ENCODE data around the gene SPATA1. TPM values are rescaled to one million over a fixed set of nuclear protein-coding genes. Genes with fewer than 3 reads are reported as not detected.

SPATA1 gene, protein sequence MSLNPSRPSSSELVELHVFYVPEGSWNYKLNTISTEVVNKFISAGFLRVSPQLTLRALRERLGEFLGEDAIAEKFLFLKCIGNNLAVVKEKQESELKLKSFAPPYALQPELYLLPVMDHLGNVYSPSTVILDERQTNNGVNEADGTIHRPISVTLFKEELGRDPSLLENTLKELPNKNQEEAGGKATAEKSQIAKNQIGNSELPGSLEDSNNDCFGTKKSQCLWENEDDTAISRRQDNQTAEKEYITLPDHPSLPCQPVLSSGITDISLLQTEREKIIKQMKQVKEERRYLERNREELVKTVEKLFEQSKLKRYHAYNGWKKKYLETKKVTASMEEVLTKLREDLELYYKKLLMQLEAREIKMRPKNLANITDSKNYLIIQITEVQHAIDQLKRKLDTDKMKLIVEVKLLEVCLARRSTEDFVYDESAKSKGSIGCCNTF
- 0.41 and 3.0 TPM in 2 replicates for total RNA-seq (ENCODE audit: low replicate concordance)

DNA sequence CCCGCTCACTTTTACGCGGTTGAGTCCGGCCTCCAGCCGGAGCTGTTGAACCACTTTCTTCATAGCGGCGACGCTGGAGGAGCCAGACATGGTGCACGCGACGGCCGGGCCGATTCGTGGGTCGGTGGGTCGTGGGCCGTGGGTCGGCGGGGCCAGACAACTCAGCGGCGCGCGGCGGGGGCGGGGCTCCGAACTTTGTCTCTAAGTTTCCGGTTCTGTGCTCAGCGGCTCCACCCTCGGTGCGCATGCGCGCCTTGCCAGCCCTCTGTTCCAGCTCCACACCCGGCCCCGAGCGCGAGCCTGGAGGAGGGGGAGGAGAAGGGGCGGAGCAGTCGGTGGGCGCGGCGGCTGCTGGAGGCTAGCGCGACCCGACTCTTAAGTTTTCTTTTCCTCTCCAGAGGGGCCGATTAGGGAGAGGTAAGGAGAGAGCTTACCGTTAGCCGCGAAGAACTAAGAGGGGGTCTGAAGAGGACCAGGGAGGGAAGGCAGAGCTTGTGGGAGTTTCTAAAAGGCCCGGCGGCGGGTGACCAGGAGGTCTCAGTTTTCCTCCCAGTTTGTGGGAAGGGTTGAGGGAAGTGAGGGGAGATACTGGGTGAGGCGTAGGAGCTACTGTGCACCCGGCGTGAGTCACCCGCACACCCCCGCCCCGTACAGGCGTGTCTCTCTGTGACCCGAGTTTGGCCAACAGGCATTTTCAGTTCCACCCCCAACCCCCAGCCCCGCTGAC, at the start of gene SPATA1, which contains the start of gene GNG5:
Gene SPATA1 (plus strand): TSS at position 385 of the 727 bp plus-strand sequence. CDS start 9,974 bp downstream, outside the sequence.
Gene GNG5 (minus strand): TSS at position 580 of the 727 bp plus-strand sequence. CDS start 490 bp downstream, at position 90.
- TF ChIP-seq, protein P1, sequence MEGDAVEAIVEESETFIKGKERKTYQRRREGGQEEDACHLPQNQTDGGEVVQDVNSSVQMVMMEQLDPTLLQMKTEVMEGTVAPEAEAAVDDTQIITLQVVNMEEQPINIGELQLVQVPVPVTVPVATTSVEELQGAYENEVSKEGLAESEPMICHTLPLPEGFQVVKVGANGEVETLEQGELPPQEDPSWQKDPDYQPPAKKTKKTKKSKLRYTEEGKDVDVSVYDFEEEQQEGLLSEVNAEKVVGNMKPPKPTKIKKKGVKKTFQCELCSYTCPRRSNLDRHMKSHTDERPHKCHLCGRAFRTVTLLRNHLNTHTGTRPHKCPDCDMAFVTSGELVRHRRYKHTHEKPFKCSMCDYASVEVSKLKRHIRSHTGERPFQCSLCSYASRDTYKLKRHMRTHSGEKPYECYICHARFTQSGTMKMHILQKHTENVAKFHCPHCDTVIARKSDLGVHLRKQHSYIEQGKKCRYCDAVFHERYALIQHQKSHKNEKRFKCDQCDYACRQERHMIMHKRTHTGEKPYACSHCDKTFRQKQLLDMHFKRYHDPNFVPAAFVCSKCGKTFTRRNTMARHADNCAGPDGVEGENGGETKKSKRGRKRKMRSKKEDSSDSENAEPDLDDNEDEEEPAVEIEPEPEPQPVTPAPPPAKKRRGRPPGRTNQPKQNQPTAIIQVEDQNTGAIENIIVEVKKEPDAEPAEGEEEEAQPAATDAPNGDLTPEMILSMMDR (IDR thresholded peaks at IDR 0.05; ENCODE audit: insufficient read depth, low read length) = no peak
- DNase-seq (ENCODE audit: low read depth) = peak; percentile 96
- peak within 1 kb of the TSS; percentile 89 for H3K4me3 ChIP-seq (ENCODE audit: low read depth, low read length)

DNA sequence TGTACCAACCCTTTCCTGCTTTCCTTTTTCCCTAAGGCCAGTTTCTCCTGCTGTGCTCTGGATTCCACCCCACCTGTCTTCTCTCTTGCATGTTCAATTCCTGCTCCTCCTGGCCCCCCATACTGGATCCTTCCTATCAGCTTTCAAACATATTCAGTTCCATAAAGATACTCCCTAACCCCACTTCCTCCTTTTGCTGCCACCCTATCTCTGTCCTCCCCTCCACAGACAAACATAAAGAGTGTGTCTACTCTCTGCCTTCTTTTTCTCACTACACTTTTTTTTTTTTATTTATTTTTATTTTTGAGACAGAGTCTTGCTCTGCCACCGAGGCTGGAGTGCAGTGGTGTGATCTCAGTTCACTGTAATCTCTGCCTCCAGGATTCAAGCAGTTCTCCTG, 44.1 kb upstream of the SPATA1 start:
- TF ChIP-seq, protein P1 (IDR thresholded peaks at IDR 0.05; ENCODE audit: insufficient read depth, low read length) = no peak
- H3K4me3 ChIP-seq (ENCODE audit: low read depth, low read length) = no peak overlapping the region
- no peak for DNase-seq (ENCODE audit: low read depth)

DNA sequence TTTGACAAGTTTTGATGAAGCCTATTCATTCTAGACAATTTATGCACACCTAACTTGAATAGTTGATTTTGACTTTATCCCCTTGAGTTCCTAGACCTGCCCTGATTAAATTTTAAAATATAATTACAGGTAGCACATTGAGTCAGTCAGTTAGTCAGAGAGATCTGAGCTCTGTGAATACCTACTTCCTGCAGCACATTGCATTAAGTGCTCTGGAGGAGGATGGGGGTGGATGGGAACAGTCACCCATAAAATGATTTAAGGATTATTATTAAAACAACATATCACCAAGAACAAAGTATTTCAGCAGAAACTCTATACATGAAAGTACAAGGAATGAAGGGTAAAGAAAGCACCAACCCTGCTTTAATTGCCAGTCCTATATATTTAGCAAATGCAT, 38.9 kb upstream of the SPATA1 start:
- no peak overlapping the region for H3K4me3 ChIP-seq (ENCODE audit: low read depth, low read length)
- TF ChIP-seq, protein P1 (IDR thresholded peaks at IDR 0.05; ENCODE audit: insufficient read depth, low read length) = no peak
- no peak for DNase-seq (ENCODE audit: low read depth)

DNA sequence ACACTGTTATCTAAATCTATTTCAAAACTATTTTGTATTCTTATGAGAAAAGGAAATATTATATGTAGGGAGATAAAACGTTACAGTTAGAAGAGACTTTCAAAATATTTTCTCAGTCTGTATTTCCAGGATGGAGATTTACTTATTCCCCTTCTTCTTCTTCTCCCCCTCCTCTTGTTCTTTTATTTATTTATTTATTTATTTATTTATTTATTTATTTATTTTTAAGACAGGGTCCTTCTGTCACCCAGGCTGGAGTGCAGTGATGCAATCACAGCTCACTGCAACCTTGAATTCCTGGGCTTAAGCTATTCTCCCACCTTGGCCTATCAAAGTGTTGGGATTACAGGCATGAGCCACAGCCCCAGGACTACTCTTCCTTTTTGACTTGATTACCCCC, 30.0 kb upstream of the SPATA1 start:
- TF ChIP-seq, protein P1 (IDR thresholded peaks at IDR 0.05; ENCODE audit: insufficient read depth, low read length) = no peak
- no peak for DNase-seq (ENCODE audit: low read depth)
- no peak overlapping the region for H3K4me3 ChIP-seq (ENCODE audit: low read depth, low read length)

DNA sequence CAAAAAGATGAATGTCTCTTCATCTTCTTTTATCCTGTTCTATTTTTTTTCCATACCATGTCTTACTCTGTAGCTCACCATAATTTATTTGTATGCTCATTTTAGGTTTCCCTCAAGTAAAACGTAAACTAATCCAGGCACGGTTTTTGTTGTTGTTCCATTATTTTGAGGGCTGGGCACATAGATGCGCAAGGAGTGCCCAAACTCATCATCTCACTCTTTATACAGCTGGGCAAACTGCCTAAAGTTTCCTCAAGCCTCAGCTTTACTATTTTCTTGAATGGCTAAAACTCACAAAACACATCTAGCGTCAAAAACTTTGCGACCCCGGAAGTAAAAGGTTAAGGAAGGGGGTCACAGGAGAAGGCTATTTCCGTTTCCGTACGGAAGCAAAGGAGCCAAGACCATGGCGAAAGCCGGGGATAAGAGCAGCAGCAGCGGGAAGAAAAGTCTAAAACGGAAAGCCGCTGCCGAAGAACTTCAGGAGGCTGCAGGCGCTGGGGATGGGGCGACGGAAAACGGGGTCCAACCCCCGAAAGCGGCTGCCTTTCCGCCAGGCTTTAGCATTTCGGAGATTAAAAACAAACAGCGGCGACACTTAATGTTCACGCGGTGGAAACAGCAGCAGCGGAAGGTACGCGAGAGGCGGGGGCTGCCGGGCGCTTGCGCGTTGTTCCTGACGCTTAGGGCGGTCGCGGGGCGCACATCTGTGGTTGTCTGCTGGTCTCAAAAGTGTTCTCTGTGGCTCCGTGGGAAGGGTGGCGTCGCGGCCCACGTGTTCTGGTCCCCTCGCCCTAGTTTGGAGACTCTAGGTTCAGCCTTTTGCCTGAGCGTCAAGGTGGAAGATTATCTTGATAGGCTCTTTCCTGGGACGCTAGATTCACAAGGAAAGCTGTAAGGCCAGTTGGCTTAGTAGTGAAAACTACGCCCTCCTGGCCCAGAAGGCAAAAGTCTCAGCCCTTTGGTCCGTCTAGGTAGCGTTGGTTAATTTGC, 27.0 kb upstream of the SPATA1 start, which contains the start of gene RPF1:
Gene RPF1 (plus strand): TSS at position 391 of the 993 bp plus-strand sequence. CDS start 16 bp downstream, at position 407.
- TF ChIP-seq, protein P1 (IDR thresholded peaks at IDR 0.05; ENCODE audit: insufficient read depth, low read length) = no peak
- peak within 1 kb of the TSS; percentile 85 for H3K4me3 ChIP-seq (ENCODE audit: low read depth, low read length)
- peak; percentile 85 for DNase-seq (ENCODE audit: low read depth)

DNA sequence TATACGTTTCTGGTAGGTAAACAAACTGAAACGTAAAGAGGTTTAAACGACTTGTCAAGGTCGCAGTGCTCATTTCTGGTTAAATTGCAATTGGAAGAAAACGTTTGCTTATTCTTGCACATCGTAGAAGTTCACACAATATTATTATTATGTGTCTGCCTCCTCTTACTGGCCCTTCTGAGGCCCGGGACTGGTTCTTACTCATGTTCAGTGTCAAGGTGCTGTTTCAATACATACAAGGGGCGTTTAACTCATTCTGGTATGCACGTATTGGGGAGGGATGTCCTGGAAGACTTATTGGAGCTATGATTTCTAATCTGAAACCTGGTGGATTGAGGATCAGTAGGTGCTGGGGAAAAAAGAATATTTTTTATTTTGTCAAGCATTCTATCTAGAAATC, 26.2 kb upstream of the SPATA1 start:
- H3K4me3 ChIP-seq (ENCODE audit: low read depth, low read length) = peak overlapping the region; percentile 85
- DNase-seq (ENCODE audit: low read depth) = no peak
- TF ChIP-seq, protein P1 (IDR thresholded peaks at IDR 0.05; ENCODE audit: insufficient read depth, low read length) = no peak
